Measurements from ENCODE around the gene TMEM138. TPM values are rescaled to one million over a fixed set of nuclear protein-coding genes. Genes with fewer than 3 reads are reported as not detected.
"Not testable (repeated sequence)": the region's sequence is repeated elsewhere in the genome, so short reads cannot be mapped to it uniquely, and the experiment has no call there.

Gene TMEM138
- total RNA-seq, 1 donor from 2014 or later = 16.6 TPM

GRCh38 chr11:61367406-61367805 is 5.2 kb downstream of the TMEM138 start:
- DNase-seq = no peak

DNA sequence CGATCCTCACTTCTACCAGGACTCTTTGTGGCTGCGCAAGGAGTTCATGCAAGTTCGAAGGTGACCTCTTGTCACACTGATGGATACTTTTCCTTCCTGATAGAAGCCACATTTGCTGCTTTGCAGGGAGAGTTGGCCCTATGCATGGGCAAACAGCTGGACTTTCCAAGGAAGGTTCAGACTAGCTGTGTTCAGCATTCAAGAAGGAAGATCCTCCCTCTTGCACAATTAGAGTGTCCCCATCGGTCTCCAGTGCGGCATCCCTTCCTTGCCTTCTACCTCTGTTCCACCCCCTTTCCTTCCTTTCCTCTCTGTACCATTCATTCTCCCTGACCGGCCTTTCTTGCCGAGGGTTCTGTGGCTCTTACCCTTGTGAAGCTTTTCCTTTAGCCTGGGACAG is 6.5 kb downstream of the TMEM138 start:
- no peak for DNase-seq

GRCh38 chr11:61369372-61370348 is 7.5 kb downstream of the TMEM138 start:
- no peak for DNase-seq

GRCh38 chr11:61370349-61371005 is 8.3 kb downstream of the TMEM138 start:
- no peak for DNase-seq

GRCh38 chr11:61372659-61373420 is 10.7 kb downstream of the TMEM138 start:
- DNase-seq = no peak

DNA sequence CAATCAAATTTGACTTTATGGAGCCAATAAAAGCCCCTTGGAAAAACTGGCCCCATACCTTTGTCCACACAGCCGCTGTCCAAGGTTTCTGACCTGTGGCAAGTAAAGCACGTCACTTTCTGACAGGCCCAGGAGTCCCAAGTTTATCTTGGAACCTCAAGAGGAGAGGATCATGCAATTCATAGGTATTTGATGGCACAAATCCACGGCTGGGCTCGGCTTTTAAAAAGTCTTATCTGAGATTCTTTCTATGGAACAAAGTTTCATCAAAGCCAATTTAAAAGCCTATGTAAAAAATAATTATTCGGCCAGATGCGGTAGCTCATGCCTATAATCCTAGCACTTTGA is 13.6 kb downstream of the TMEM138 start:
- DNase-seq = no peak

DNA sequence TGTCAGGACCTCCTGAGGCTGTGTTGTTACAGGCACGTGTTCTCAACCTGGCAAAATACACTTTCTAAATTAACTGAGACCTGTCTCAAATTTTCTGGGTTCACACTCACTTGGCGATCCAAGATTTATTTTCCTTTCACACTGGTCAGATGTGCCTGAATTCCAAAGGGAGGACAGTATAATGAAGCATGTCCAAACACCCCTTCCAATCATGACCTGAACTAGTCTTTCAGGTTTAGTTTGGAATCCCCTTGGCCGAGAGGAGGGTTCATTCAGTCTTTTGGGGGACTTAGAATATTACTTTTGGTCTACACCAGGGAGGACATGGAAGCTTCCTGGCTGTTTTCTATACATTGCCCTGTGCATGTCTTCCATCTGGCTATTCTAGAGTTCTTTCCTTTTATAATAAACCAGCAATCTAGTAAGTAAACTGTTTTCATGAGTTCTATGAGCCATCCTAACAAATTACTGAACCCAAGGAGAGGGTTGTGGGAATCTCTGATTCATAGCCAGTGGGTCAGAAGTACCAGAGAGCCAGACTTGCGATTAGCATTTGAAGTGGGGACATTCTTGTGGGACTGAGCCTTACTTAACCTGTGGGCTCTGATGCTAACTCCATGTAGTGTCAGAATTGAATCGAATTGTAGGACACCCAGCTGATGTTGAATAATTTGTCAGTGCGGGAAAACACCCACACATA is 15.4 kb downstream of the TMEM138 start:
- DNase-seq = no peak

GRCh38 chr11:61378713-61379313 is 16.6 kb downstream of the TMEM138 start:
- peak; percentile 57 for DNase-seq

DNA sequence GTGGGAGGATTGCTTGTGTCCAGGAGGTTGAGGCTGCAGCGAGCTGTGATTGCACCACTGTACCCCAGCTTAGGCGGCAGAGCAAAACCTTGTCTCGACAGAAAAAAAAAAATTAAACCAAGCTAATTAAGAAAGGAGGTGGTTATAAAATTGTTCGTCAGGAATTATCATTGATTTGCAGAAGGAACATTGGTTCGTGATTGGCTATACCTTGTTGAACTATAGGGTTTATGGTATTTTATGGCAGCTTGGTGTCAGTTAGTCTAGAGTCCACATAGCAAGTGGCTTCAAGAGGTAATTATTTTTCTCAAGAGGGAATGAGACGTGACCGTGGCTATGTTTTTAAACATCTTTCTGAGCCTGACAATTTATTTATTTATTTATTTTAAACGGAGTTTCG is 18.7 kb downstream of the TMEM138 start:
- DNase-seq = no peak

GRCh38 chr11:61383859-61384258 is 21.7 kb downstream of the TMEM138 start:
- DNase-seq = not testable (repeated sequence)

- no peak for DNase-seq
Observed at GRCh38 chr11:61384271-61385242, 22.4 kb downstream of the TMEM138 start.

- no peak for DNase-seq
Observed at GRCh38 chr11:61390161-61390560, 28.0 kb downstream of the TMEM138 start.

DNA sequence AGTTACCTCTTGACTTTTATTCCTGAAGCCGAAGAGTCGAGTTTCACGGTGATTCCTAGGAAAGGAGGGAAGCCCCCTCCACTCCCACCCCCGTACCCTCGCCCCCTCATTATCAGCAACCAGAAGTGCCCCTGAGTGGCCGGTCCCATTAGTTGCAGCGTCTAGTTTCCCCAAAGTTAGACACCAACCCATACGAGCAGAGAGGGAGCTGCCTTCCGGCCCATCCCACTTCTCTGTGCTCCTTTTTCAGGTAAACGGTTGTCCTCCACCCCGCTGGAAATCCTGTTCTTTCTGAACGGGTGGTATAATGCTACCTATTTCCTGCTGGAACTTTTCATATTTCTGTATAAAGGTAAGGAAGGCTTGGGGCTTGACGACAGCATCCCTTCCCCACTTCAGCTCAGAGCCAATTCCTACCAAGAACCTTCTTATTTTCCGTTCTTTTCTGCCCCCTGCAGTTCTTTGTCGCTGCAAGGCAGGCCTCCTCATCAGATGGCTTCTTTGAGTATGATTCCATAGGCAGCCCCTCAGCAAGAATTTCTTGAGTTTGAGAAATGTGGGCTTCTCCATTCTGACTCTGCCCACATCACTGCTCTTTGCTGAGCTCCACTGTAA is 30.9 kb downstream of the TMEM138 start:
- DNase-seq = peak; percentile 16

DNA sequence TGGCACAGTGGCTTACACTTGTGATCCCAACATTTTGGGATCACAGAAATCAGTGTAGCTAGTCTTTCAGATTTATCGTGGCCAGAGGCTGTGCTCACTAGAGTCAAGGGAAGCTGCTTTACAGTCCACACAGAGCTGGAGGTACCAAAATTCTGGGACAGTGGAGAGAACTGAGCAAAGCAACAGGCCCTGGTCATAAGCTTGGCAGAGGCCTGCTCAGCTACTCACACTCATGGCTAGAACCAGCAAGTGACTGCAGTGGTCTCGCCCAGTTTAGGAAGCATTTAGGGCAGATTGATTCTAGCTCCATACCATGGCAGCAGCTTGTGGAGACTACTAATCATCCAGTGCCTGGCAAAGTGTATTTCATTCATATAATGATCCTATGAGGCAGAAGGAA is 39.0 kb downstream of the TMEM138 start:
- DNase-seq = no peak

GRCh38 chr11:61401573-61401972 is 39.4 kb downstream of the TMEM138 start:
- DNase-seq = no peak

DNA sequence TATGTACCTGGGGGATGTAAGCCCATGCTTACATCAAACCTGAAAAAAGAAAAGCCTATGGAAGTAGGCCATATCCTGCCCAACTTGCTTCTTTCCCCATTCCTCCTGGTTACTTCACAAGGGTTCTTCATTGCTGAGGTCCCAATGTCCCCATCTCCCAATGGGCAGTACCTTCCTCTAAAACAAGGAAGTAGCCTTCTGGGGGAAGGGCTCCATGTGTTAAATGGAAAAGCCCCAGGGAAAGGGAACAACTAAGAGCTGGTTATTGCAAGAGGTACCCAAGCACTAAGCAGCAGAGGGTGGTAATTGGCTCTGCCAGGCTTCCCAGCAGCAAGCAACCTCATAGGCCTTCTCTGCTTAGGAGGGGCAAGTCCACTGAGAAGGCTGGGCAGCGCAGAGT is 41.5 kb downstream of the TMEM138 start:
- DNase-seq = no peak

DNA sequence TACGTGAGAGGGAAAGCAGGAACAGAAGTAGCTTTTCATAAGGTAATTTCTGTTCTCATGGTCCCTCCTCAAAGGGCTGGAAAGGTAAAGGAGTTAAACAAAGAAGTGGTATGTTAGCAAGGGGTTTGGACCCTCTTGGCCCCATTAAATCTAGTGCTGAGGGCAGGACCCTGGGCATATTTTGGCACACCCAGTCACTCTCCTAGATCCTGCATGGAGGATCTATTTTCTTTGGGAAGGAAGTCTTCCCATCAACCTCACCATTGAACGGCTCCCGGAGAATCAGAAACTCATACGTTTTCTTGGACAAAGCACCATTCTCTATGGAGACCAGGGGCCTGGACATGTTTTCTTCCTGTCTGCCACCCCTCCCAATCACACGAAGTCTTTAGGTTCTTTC is 41.9 kb downstream of the TMEM138 start:
- no peak for DNase-seq

DNA sequence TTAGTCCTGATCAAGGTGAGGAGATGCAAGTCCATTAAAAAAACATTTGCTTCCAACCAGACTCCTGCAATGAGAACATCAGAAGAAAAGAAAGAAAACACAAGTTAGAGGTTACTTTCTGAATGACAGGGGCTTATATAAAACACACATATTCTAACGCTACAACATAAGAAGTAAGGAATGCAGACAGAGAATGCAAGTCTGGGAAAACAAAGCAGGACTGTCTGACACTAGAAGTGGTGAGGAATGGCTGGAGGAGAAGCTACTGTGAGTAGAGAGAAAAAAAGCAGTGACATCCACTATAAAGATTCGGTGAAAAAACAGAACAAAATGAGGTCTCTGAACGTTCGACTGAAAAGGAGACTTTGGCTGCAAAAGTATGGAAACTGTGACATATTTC is 42.5 kb downstream of the TMEM138 start:
- no peak for DNase-seq

DNA sequence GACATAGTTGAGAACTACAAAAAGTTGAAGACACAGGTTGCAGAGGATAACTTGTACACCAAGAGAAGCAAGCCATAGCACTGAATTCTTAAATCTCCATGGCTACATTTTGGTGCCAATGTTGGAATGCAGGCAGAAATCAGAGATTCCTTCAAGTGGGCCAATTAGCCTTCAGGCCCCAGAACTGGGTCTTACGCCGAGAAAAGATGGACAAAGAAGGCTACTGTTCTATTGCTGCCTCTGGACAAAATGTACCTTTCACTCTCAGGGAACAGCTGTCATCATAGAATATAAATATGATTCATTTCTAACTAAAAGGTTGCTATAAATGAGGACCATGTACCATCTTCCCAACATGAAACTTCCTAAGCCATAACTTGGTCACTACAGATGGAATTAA is 43.9 kb downstream of the TMEM138 start:
- no peak for DNase-seq
